Embryonic facial prominence (tissue), 1 donor: Measurements from ENCODE around the gene PXT1.
"Not testable (repeated sequence)": the region's sequence is repeated elsewhere in the genome, so short reads cannot be mapped to it uniquely, and the experiment has no call there.

Experiments
- DNase-seq: peaks from one replicate; pipeline ENCODE4 v3.0.0-alpha.2; 2016; ENCODE audit errors: extremely low spot score

PXT1 gene

GRCh38 chr6:36368921-36369865 is 73.5 kb downstream of the PXT1 start:
- no peak for DNase-seq

GRCh38 chr6:36368421-36368820 is 74.2 kb downstream of the PXT1 start:
- DNase-seq: no peak

GRCh38 chr6:36367743-36368142 is 74.9 kb downstream of the PXT1 start:
- DNase-seq: no peak

GRCh38 chr6:36364669-36365479 is 77.8 kb downstream of the PXT1 start:
- DNase-seq: no peak

GRCh38 chr6:36364061-36364635 is 78.5 kb downstream of the PXT1 start:
- DNase-seq: not testable (repeated sequence)

- not testable (repeated sequence) for DNase-seq
These were observed 79.3 kb downstream of the PXT1 start for GRCh38 chr6:36363371-36363752.

GRCh38 chr6:36362551-36363370 is 79.9 kb downstream of the PXT1 start:
- no peak for DNase-seq

- no peak for DNase-seq
These were observed 81.6 kb downstream of the PXT1 start for GRCh38 chr6:36361071-36361470.

GRCh38 chr6:36360241-36361054 is 82.2 kb downstream of the PXT1 start:
- DNase-seq: peak; percentile 57

- DNase-seq: no peak
These were observed 84.3 kb downstream of the PXT1 start for GRCh38 chr6:36358226-36358915.

GRCh38 chr6:36357872-36358225 is 84.8 kb downstream of the PXT1 start:
- DNase-seq: no peak

GRCh38 chr6:36355819-36356218 is 86.8 kb downstream of the PXT1 start:
- no peak for DNase-seq

GRCh38 chr6:36353411-36353915 is 89.2 kb downstream of the PXT1 start:
- no peak for DNase-seq

GRCh38 chr6:36352477-36353157 is 90.0 kb downstream of the PXT1 start:
- no peak for DNase-seq

GRCh38 chr6:36350681-36351571 is 91.7 kb downstream of the PXT1 start:
- no peak for DNase-seq

- DNase-seq: no peak
These were observed 92.6 kb downstream of the PXT1 start for GRCh38 chr6:36350082-36350481.

- DNase-seq: no peak
These were observed 93.4 kb downstream of the PXT1 start for GRCh38 chr6:36349240-36349639.

- no peak for DNase-seq
These were observed 95.0 kb downstream of the PXT1 start for GRCh38 chr6:36347621-36348020.
